Measurements from ENCODE around the gene ZDHHC8.

DNA sequence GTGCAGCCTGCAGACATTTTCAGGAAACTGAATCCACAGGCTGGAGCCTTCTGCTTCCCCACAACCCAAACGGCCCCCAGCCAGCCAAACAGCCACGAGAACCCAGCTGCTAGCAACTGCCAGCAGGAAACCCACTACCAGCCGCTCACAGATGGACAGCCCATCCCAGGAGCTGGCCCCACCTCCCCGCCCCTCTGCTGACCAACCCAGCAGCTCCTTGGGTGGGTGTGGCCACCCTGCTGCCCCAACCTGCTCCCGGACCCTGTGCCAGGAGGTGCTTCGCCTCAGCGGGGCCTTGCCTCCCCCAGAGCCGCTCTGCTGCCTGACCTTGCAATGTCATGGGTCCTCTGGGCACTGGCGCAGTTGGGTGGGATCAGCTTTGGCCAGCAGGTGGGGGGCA, 27.5 kb downstream of the ZDHHC8 start:
- no peak for TF ChIP-seq EZH2 (IDR thresholded peaks at IDR 0.05; ENCODE audit: borderline replicate concordance, low read depth, low read length, severe bottlenecking)
- no peak for TF ChIP-seq POLR2A (IDR thresholded peaks at IDR 0.05; ENCODE audit: low read depth, low read length)
- TF ChIP-seq, protein P1, sequence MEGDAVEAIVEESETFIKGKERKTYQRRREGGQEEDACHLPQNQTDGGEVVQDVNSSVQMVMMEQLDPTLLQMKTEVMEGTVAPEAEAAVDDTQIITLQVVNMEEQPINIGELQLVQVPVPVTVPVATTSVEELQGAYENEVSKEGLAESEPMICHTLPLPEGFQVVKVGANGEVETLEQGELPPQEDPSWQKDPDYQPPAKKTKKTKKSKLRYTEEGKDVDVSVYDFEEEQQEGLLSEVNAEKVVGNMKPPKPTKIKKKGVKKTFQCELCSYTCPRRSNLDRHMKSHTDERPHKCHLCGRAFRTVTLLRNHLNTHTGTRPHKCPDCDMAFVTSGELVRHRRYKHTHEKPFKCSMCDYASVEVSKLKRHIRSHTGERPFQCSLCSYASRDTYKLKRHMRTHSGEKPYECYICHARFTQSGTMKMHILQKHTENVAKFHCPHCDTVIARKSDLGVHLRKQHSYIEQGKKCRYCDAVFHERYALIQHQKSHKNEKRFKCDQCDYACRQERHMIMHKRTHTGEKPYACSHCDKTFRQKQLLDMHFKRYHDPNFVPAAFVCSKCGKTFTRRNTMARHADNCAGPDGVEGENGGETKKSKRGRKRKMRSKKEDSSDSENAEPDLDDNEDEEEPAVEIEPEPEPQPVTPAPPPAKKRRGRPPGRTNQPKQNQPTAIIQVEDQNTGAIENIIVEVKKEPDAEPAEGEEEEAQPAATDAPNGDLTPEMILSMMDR (IDR thresholded peaks at IDR 0.05; ENCODE audit: extremely low read depth in 1 of 2, insufficient read depth in 1 of 2, low read depth in 1 of 2, low read length in 2 of 2) = no peak
- no peak for TF ChIP-seq FOS (IDR thresholded peaks at IDR 0.05; ENCODE audit: borderline replicate concordance, insufficient read depth, low read length)
